GM12873 (cell line): Measurements from ENCODE around the gene TXK.

Experiments
- TF ChIP-seq, protein P1 (sequence below): IDR thresholded peaks from 2 replicates; pipeline ENCODE4 v1.5.1; 2012; ENCODE audit warnings: low read depth, mild to moderate bottlenecking, moderate library complexity, low read length, control low read depth; ENCODE audit not compliant: insufficient read depth; ENCODE audit errors: missing control alignments

TXK gene

DNA sequence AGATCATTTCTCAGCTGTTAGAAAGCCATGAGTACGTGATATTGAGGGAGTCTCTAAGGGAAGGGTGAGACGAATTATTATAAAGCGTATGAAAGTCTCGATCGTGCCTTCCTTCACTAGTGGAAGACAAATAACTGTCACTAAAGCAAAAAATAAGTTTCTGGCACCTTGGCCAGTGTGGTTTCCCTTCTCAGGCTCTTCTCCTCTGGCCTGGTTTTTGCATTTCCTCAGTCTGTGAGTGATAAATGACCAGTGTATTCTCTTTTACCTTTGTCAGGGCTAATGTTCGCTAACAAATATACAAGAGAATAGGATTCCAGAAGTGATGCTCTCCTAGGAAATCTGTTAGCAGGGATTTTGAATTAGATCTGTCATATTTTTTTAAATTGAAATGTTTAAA is 19.6 kb downstream of the TXK start:
- TF ChIP-seq, protein P1, sequence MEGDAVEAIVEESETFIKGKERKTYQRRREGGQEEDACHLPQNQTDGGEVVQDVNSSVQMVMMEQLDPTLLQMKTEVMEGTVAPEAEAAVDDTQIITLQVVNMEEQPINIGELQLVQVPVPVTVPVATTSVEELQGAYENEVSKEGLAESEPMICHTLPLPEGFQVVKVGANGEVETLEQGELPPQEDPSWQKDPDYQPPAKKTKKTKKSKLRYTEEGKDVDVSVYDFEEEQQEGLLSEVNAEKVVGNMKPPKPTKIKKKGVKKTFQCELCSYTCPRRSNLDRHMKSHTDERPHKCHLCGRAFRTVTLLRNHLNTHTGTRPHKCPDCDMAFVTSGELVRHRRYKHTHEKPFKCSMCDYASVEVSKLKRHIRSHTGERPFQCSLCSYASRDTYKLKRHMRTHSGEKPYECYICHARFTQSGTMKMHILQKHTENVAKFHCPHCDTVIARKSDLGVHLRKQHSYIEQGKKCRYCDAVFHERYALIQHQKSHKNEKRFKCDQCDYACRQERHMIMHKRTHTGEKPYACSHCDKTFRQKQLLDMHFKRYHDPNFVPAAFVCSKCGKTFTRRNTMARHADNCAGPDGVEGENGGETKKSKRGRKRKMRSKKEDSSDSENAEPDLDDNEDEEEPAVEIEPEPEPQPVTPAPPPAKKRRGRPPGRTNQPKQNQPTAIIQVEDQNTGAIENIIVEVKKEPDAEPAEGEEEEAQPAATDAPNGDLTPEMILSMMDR: no peak

DNA sequence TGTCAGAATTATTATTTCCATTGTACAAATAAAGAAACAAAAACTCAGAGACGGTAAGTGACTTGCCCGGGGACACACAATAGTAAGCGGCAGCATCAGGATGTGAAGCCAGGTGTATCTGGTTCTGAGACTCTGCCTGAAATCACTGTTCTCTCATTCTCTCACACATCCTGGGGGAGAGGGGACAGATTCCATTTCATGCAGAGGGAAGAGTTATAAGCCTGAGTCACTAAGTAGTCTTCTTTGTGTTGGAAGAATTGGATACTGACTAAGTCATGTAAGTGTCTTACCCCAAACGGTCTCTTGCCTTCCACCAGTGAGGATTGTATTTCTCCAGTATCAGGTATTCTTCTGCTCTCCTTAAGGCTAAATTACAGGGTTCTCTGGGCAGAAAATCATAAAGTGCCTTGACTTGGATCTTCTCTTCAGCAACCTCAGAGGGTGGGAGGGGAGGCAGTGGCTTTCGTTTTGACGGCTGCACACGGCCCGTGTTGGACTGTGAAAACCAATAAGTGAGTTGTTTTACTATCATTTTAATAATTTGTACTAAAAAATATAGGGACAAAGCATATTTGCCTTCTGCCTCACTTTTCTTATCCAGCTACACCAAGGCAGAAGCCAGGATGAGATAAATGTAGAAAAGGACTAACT is 21.9 kb downstream of the TXK start:
- TF ChIP-seq, protein P1: no peak

DNA sequence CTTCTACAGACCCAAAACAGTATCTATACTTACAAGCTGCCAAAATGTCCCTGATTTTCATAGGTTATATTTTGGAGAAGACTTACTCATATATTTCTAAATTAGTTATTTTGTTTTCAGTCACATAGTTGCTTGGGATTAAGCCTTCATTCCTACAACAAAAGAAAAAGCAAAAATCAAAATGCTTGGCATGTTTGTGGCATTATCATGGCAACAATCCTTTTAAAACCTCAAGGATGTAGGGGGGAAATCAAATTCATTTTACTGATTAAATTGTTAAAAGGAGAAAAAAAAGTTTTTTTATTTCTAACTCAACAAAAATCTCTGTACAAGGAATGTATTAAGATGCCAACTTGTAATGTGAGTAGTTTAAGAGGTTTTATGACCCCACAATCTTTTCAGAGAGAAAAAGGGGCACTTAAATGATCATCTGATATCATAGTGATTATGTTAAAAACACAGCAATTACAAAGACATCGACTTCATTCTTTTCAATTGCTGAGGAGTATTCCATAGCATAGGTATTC is 23.5 kb downstream of the TXK start:
- TF ChIP-seq, protein P1: no peak

DNA sequence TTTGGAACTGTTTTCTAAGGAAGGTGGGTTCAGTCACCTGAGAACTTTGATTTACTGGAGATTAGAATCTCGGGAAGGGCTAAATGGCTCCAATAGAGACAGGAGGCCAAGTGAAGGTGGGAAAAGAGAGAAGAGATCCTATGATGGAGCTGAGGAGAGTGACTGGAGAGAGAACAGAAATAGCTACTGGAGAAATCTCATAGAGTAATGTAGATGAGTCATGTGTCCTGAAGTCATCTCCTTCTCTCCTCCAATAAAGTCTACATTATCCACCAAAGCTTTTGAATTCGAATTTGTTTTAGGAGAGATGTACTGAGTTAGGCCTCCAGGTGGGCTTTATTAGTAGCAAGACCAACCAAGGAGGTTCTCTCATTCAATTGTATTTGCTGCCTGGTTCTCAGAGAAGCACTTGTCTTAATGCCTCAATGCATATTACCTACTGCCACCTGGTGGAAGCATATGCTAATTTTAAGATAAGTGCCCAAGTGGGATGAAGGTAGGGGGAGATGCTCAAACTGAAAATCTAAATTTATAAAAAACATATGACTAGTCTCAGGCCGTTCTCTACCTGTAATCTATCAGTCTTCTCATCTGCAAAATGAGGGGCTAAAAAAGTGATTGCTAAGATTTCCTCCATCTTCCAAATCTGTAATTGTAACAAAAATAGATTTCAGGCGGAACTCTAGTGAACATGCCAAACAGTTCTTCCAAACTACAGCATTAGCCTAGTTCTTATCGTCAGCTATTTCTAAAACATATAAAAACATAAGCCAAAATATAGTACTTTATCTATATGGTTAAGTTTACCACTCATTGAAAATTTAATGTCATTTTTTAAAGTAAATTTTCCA is 24.4 kb downstream of the TXK start:
- TF ChIP-seq, protein P1: peak; percentile 63

DNA sequence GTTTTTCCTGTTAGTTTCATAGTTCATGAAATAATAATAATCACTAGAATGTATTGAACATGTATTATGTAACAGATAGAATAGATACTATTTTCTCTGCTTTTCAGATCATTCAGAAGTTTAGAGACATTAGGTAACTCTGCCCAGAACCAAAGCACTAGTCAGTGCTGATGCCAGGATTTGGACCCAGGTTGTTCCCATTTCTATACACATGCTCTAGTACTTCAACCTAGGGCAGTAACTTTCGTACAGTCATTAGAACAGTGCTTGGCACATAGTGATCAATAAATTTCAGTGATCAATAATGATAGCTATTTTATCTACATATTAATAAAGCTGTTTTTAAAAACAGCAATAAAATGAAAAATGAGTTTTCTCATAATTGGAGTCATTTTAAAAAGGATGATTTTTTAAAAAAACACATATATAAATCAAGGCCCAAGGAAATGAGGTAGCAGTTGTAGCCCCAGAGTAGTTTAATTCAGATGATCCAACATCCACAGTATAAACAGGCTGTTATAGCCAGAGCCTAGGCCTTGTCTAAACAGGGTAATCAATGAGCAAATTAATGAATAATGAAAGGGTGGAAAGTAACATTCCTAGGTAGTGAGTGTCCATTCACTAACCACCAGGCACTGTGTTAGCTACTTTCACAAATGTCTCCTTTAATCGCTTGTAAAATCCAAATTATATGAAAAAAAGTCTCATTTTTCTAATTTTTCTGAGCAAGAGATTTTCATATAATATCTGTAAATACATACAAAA is 25.6 kb downstream of the TXK start:
- TF ChIP-seq, protein P1: no peak

DNA sequence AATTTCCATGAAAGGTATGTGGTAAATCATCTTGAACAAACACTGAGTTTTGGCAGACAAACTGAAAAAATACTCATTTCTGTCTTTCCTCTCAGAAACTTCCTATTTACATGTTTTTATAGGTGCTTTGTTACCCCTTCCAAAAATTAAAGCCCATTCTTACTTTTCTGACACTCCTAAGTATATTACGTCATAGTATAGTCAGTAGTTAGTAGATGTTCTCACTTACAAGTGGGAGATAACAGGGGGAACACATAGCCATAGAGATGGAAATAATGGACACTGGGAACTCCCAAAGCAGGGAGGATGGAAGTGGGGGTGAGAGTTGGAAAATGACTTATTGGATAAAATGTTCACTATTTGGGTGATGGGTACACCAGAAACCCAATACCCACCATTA is 28.8 kb downstream of the TXK start:
- TF ChIP-seq, protein P1: no peak

DNA sequence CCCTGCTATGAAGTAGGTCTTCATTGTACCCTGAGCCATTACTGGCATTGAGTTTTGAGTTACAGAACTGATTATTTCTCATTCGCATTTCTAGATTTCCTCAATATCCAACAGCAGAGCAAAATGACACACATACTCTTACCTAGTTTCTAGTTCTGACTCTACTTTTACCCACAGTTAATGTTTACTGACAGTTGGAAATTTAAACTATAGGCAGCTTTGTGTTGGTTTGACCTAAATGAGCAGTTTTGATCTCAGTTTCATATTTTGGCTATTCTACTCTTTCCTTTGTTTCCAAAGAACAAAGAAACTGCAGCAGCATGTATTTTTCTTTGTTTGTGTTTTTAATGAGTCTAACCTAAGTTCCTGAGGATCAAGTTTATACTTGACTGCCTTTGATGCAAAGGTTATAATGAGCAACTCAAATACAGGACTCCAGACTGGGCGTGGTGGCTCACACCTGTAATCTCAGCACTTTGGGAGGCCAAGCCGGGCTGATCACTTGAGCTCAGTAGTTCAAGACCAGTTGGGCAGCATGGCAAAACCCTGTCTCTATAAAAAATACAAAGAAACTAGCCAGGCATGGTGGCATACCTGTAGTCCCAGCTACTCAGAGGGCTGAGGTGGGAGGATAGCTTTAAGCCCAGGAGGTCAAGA is 30.4 kb downstream of the TXK start:
- TF ChIP-seq, protein P1: no peak
